Activated effector memory CD4-positive, alpha-beta T cell treated with anti-CD3 and anti-CD28 coated beads, Interleukin-2, amount 50 U/mL, for 16 hours (primary cell): ENCODE data around the gene RHOBTB3.

ENCODE experiments used
- DNase-seq: peaks from one replicate; pipeline ENCODE4 v3.0.0-alpha.2; 2020

RHOBTB3 gene

GRCh38 chr5:95770830-95771708, 39.9 kb downstream of the RHOBTB3 start:
- no peak for DNase-seq

- no peak for DNase-seq
These were observed 40.8 kb downstream of the RHOBTB3 start for GRCh38 chr5:95771892-95772291.

- DNase-seq: no peak
These were observed 42.4 kb downstream of the RHOBTB3 start for GRCh38 chr5:95773335-95774059.

GRCh38 chr5:95777441-95777840, 46.3 kb downstream of the RHOBTB3 start:
- no peak for DNase-seq

- no peak for DNase-seq
These were observed 47.7 kb downstream of the RHOBTB3 start for GRCh38 chr5:95778713-95779436.

- DNase-seq: no peak
These were observed 48.5 kb downstream of the RHOBTB3 start for GRCh38 chr5:95779611-95780010.

GRCh38 chr5:95780597-95780996, 49.5 kb downstream of the RHOBTB3 start:
- DNase-seq: no peak

GRCh38 chr5:95781101-95781583, 50.0 kb downstream of the RHOBTB3 start:
- peak; percentile 89 for DNase-seq

- no peak for DNase-seq
These were observed 51.0 kb downstream of the RHOBTB3 start for GRCh38 chr5:95782181-95782580.

- DNase-seq: no peak
These were observed 52.5 kb downstream of the RHOBTB3 start for GRCh38 chr5:95783661-95784060.

- no peak for DNase-seq
These were observed 53.6 kb downstream of the RHOBTB3 start for GRCh38 chr5:95784514-95785302.

- DNase-seq: no peak
These were observed 55.8 kb downstream of the RHOBTB3 start for GRCh38 chr5:95786821-95787418.

- DNase-seq: no peak
These were observed 57.4 kb downstream of the RHOBTB3 start for GRCh38 chr5:95788493-95788892.

GRCh38 chr5:95791751-95792150, 60.6 kb downstream of the RHOBTB3 start:
- no peak for DNase-seq

GRCh38 chr5:95794070-95794516, 63.0 kb downstream of the RHOBTB3 start:
- DNase-seq: no peak

GRCh38 chr5:95797301-95797700, 66.2 kb downstream of the RHOBTB3 start:
- no peak for DNase-seq

- DNase-seq: no peak
These were observed 66.9 kb downstream of the RHOBTB3 start for GRCh38 chr5:95798048-95798447.

- no peak for DNase-seq
These were observed 67.4 kb downstream of the RHOBTB3 start for GRCh38 chr5:95798545-95798944.

- DNase-seq: no peak
These were observed 68.2 kb downstream of the RHOBTB3 start for GRCh38 chr5:95799191-95799835.

GRCh38 chr5:95800553-95800952, 69.4 kb downstream of the RHOBTB3 start:
- DNase-seq: no peak

- no peak for DNase-seq
These were observed 70.4 kb downstream of the RHOBTB3 start for GRCh38 chr5:95801532-95801931.
